Muscle of arm (tissue), 14 donors: ENCODE data around the gene LTB4R2. TPM values are rescaled to one million over a fixed set of nuclear protein-coding genes. Genes with fewer than 3 reads are reported as not detected.
A peak's percentile ranks its signal among the peaks of the same experiment; 100 is the strongest.

Experiments
- DNase-seq: peaks from one replicate; pipeline ENCODE4 v3.0.0-alpha.2; 2013
- long read RNA-seq, 11 donors: transcript quantifications; one replicate each; lab custom pipeline, GENCODE V29; 2026
- polyA plus RNA-seq, 12 donors: library from polyadenylated mRNA; unstranded; fragments of 120-200 nt; gene quantifications; one replicate each; pipeline ENCODE4 v1.2.1, GENCODE V29; 2013; ENCODE audit not compliant: insufficient read length in 12 of 12

Gene LTB4R2, protein sequence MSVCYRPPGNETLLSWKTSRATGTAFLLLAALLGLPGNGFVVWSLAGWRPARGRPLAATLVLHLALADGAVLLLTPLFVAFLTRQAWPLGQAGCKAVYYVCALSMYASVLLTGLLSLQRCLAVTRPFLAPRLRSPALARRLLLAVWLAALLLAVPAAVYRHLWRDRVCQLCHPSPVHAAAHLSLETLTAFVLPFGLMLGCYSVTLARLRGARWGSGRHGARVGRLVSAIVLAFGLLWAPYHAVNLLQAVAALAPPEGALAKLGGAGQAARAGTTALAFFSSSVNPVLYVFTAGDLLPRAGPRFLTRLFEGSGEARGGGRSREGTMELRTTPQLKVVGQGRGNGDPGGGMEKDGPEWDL
- polyA plus RNA-seq: 1 to 10 TPM in 11 of 12 donors, not detected in 1; 1.6 to 7.2 (median 2.7) TPM
- long read RNA-seq, donor 1, transcript LTB4R2-202 (1 exons, 3,092 nt): major isoform, 9 of 9 reads
- long read RNA-seq, donor 1, partial matches to known transcripts: 0 of 9 reads
- long read RNA-seq, donor 1, other reads (novel, unspliced or antisense): 0 of 9 reads
- long read RNA-seq, donor 2, partial matches to known transcripts: 0 of 4 reads
- long read RNA-seq, donor 2, other reads (novel, unspliced or antisense): 0 of 4 reads
- long read RNA-seq, donor 3: 0 reads
- long read RNA-seq, donor 4, partial matches to known transcripts: 0 of 1 reads
- long read RNA-seq, donor 4, other reads (novel, unspliced or antisense): 0 of 1 reads
- long read RNA-seq, donor 5, partial matches to known transcripts: 0 of 2 reads
- long read RNA-seq, donor 5, other reads (novel, unspliced or antisense): 0 of 2 reads
- long read RNA-seq, donor 6, partial matches to known transcripts: 0 of 4 reads
- long read RNA-seq, donor 6, other reads (novel, unspliced or antisense): 0 of 4 reads
- long read RNA-seq, donor 7, partial matches to known transcripts: 0 of 2 reads
- long read RNA-seq, donor 7, other reads (novel, unspliced or antisense): 0 of 2 reads
- long read RNA-seq, donor 8, transcript LTB4R2-202 (1 exons, 3,092 nt): major isoform, 12 of 12 reads
- long read RNA-seq, donor 8, partial matches to known transcripts: 0 of 12 reads
- long read RNA-seq, donor 8, other reads (novel, unspliced or antisense): 0 of 12 reads
- long read RNA-seq, donor 9, partial matches to known transcripts: 0 of 4 reads
- long read RNA-seq, donor 9, other reads (novel, unspliced or antisense): 0 of 4 reads
- long read RNA-seq, donor 10, transcript LTB4R2-202 (1 exons, 3,092 nt): major isoform, 10 of 10 reads
- long read RNA-seq, donor 10, partial matches to known transcripts: 0 of 10 reads
- long read RNA-seq, donor 10, other reads (novel, unspliced or antisense): 0 of 10 reads
- long read RNA-seq, donor 11, transcript LTB4R2-202 (1 exons, 3,092 nt): major isoform, 5 of 5 reads
- long read RNA-seq, donor 11, partial matches to known transcripts: 0 of 5 reads
- long read RNA-seq, donor 11, other reads (novel, unspliced or antisense): 0 of 5 reads

DNA sequence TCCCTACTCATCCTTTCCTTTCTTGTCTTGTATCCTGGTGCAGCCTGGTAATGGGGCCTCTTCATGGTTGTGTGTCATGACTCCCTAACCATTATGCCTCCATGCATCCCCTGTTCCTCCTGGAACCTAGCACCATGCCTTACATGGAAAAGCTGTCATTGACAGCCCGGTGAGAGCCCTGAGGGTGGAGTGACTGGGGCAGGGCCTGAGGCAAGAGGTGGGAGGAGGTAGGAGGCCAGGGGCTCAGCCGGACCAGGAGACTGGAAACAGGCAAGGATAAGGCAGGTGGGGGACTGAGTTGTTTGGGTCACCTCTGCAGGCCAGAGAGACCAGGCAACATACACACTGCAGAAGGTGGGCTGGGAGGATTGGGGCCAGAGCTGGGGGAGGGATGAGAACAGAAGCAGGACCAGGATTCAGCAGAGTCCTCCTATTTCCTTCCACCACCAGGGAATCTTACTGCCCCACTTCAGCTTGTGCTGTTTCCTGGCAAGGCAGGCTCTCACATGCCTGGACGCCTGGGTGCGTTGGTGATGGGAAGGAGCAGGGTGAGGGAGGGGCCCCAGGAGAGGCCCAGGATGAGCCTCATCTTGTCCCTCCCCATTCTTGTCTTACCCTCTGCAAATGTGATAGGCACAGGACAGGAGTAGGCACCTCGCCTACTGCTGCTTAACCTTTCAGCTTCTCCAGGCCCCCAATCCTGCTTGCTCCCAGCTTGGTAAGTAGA is at the start of gene LTB4R2:
LTB4R2 (plus strand) TSS at position 603 of the 727 bp plus-strand sequence. CDS start 525 bp downstream, outside the sequence.
- DNase-seq: no peak

DNA sequence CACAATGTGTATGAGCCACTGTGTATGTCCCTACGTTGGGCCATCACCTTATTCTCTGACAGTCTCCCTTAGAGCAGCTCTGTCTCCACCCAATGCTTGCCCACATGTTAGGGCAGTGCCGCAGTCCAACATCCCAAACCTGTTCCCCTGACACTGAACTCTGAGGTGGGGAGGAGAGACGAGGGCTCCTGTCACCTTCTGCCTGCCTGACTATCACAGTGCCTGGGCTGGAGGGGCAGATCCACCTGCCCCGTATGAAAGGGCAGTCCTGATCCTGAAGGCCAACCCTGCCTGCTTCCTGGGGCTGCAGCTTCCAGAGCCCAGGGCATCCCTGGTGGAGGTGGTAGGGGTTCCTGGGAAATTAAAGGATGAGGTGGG is 49.2 kb upstream of the LTB4R2 start:
- DNase-seq: no peak

DNA sequence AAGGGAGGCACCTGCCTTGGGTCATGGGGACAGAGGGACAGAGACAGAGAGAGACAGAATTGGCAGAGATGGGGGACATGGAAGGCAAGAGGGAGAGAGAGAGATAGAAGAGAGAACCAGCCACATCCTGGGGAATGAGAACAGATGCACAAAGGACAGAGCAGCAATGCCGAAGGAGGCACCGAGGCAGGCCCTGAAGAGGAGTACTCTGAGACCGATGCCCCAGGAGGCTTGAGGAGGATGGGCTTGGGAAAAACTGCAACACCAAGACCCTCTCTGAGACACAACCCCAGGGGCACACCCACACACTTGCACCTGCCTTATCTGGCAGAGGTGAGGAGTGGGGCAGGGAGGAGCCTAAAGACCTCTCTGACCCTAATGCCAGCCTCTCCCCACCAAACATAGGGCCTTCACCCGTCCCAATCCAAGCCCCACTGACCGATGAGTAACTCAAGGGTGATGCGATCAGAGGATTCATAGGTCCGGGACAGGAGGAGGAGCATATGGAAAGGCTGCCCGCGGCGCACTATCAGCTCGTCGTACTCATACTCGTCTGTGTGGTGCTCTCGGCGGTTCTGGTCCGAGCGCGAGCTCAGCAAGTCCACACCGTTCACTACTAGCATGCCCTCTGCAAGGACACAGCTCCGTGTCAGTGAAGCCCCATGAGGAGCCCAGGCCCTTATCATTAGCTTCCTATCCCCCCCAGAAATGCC is 48.5 kb upstream of the LTB4R2 start:
- no peak for DNase-seq

DNA sequence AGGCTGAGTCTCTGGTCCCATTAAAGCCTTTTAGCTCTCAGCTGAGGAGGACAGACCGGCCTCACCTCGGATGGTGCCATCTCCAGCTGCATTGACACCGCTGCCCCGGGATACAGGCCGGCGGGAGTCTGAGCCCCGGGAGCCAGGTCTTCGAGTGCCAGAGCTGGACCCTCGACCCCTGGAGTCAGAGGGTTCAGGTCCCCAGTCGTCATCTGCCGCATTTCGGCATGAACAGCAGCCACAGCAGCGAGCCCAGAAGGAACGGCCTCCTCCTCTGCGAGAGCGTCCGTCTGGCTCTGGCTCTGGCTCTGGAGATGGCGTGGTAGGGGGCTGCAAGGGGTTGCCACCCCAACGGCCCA is 48.0 kb upstream of the LTB4R2 start:
- DNase-seq: no peak

DNA sequence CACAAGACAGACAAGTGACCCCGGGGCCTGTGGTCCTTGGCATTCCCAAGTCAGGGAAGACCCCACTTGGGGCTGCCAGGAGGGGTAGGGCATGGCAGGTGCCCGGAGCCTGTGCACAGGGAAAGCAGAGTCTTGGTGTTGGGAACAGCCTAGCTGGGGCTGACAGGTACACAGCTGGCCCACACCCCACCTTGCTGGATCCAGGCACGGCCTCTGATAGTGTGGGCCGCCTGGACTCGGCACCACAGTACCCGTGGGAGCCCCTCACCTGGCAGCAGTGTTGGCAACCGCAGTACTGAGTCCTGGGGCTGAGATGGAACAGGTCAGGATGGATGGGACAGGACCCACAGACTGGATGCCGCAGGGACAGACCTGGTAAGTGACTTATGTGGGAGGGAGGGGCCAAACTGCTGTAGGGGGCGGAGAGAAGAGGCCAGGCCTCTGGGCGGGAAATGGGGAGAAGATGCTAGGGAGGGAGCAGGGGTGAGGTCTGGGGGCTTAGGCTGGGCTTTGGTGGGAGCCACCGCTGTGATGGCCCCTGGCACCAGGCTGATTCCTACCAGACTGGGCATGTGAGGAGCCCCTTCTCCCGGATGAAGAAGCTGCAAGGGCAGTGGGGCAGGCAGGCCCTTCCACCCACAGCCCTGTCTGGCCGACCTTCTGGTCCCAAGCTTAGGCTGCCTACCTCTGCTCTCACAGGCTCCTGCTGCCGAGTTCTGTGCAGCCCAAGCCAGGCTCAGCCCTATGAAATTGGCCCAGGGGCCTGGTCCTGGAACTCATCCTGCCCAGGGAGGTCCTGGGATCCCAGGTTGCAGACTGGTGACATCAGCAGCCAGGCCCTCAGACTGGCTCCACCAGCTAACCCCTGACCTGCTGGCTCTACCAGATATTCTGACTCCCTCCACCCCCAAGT is 46.9 kb upstream of the LTB4R2 start, which contains the start of gene TGM1:
TGM1 (minus strand) TSS at position 357 of the 913 bp plus-strand sequence. CDS start 825 bp downstream, outside the sequence.
- DNase-seq: no peak

DNA sequence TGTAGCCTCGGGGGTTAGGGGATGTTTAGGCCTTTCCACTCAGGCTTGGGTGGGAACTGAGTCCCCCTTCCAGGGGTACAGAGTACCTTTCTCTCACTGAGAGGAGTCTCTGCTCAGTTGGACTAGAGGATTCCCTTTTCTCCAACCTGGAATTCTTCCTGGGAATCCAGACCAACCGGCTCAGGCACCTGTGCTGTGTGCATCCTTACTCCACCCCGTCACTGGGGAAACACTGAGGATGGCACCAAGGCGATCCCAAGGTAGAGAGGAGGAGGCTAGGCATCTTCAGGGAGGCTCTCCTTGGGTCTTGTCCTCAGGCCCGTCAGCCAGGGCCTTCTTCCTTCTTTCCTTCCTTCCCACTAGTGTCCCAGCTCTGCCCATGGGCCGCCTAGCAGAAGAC is 46.1 kb upstream of the LTB4R2 start:
- no peak for DNase-seq

DNA sequence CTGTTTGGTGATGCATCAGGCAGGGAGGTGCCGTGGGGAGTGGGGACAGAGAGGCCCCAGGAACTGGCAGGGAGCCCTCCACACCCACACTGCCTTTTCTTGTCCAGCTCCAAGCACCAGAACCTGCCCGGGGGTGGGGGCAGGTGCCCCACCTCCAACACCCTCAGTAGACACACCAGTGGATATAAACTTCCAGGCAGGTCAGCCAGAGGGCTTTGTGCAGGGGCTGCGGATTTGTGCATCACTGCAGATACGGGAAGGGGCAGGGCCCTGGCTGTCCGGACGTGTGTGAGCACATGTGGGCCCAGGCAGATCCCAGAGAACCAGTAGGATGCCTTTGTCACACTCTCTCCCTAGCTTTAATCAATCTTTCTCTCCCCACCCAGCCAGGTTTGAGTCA is 45.6 kb upstream of the LTB4R2 start:
- no peak for DNase-seq

DNA sequence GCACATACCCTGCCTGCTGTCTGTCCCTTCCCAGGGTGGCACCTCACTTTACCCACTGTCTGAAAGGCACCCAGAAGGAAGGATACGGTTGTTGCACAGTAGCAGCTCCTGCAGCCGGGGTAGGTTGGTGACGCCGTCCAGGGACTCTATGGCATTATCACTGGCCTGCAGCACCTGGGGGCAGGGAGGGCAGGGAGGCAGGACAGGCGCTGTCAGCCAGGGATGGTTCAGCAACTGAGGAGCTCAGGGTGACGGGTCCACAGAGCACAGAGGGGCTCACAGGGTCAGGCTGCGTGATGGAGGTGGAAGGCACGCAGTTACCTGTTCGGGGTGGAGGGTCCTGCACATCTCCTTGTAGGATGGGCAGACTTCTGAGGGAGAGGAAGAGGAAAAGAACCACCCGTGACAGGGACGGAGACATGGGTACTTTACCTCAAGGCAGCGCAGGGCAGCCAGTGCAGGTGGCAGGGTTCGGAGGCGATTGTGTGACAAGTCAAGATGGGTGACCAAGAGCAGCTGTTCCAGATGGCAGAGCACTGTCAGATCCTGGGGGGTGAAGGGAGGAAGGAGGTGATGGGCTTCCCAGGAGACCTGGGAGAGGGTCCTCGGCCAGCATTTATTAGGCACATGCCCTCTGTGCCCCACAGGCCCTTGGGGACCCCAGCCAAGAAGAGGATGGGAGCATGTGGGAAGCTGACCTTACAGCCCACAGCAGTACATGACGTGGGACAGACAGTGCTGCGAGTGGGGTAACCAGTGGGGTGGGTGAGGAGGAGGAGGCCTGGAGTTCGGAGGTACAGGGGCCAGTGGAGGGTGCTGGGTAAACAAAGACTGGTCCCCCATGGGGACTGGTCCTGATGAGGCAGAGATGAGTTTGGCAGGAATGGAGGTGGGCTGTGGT is 43.3 kb upstream of the LTB4R2 start:
- no peak for DNase-seq

DNA sequence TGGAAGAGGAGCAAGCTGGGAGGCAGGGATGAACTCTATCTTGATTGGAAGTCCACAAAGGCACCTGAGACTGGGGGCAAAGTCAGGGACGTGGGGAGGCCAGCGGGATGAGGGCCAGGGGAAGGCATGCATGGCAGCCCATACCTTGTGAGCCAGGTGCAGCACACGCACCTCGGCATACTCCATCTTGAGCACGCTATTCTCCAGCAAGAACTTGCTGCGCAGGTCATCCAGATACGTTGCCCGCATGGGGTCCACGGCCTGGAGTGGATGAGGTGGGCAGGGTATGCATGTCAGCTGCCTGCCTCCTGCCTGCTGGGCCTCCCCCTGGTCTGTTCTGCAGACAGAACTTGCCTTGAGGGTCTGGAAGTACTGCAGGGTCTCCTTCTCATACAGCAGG is 42.4 kb upstream of the LTB4R2 start:
- no peak for DNase-seq

DNA sequence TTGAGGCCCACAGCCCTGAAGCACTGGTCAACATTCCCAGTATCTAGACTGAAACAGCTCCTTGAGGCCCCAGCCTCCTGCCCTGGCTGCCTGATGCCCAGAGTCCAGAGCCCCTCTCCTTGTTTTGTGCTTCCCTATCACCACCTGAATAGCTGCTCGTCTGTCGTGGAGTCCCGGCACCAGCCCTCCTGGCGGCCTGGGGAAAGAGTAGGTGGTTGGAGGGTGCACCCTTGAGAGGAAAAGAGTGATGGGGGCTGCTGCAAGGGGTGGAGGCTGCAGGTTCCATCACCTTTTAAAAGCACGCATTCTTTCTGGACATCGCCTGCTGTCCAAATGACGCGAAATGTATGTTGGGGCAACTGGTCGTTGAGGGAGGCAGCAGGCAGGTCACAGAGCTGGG is 41.7 kb upstream of the LTB4R2 start:
- no peak for DNase-seq

DNA sequence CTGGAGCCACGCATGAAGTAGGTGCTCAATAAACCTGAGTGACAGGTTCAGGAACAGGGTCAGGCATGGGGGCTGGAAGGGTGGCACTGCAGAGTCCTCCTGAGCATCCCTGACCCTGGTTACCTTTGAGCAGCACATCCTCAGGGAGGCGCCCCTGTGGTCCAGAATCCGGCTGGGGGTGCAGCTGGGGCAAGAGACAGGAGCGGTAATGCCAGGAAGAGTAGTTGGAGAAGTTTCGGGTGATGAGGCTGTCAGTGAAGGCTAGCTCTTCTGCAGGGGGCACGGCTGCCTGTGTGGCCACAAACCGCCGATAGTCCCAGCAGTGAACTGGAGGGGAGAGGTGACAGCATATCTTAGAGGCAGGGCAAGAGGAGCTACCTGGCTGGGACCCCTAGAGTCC is 40.6 kb upstream of the LTB4R2 start:
- no peak for DNase-seq

DNA sequence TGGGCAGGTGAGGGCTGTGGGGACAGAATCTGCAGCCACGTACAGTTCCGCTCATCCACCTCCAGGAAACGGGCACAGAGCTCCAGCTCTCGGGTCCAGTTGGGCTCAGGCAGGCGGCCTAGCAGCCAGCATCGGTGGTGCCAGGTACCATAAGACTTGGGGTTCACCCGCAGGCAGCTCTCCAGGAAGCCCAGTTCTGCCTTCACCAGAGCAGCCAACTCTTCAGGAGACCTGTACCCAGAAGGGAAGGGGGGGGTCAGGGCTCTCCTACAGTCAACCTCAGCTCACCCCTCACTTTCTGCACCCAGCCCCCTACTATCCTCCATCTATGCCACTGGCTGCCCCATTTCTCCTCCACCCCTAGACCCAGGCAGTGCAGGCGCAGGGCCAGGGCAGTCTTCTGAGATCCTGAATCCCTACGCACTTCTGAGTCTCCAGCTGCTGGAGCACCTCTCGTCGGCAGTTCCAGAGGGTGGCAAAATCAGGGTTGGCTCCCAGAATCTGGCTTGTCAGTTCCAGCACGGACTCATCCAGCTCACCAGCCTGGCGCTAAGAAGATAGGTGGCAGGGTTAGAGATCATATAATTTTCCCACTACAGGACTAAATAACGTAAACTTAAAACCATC is 39.9 kb upstream of the LTB4R2 start:
- DNase-seq: no peak

DNA sequence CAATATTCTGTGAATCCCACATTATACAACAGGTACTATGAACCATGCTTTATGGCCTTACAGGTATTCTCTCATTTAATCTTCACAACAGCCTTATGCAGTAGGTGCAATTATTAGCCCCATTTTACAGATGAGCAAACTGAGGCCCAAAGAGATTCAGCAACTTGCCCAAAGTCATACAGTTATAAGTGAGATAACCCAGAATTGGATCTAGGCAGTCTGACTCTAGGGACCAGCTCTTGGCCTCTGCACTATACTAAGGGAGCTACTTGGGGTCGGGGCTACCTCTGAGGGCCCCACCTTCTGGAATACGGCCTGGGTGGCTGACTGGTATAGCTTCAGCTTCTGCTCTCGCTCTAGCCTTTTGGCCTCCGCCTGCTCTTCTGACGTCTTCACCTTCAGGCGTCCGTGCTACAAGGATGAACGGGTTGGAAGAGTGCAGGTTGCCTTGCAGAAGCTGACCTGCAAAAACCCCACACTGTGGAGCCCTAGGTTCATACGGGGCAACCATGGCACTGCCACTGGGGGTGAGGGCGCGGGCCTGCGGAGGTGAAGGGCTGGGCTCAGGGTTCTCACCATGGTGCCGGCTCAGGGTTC is 39.3 kb upstream of the LTB4R2 start:
- no peak for DNase-seq

DNA sequence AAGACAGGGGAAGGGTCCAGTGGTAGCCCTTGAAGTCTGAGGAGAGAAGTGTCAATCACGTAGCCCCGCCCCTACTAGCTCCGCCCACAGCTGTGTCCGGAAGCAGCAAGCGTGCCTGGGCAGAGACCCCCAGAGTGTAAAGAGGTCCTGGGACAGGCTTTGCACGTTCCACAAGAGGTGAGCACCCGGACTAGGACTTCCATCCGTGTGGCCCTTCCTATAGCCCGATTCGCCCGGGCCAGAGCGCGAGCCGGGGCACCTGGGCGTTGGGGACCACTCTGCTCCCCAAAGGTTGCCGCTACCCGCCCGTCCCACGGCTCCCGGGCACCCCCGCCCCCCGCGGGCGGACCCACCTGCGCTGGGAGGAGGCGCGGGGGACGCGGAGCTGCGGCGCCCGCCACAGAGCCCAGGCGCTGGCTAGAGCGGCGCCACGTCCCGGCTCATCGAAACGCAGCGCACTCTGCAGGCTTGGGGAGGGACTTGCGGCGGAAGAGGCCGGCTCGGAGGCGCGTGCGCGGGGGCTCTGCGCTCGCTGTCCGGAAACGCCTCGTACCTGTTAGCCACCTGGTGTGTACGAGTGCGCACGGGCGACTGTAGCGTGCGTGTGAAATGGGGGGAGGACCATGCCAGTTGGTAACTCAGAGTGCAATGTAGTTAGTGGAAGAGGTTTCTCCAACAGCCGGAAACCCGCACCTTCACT is 38.7 kb upstream of the LTB4R2 start, which contains the start of gene RABGGTA:
RABGGTA (minus strand) TSS at position 464 of the 700 bp plus-strand sequence. CDS start 482 bp downstream, outside the sequence.
- DNase-seq: peak; percentile 89

DNA sequence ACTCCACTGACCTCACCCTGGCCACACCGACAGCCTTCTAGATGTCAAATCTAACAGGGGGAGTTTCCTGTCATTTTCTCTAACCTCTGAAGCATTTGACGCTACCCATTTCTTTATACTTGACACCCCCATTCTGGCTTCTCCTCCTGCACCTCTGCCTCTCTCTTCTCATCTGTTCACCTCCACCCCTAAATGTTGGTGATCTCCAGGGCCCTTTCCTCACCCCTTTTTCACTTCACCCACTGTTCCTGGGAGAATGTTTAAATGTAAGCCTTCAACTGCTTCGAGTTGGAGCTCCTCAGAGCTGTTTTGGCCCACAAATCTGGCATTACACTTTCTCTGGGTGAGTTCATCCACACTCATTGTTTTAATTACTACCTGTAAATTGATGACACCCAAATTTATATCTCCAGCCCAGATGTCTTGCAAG is 38.1 kb upstream of the LTB4R2 start:
- no peak for DNase-seq

DNA sequence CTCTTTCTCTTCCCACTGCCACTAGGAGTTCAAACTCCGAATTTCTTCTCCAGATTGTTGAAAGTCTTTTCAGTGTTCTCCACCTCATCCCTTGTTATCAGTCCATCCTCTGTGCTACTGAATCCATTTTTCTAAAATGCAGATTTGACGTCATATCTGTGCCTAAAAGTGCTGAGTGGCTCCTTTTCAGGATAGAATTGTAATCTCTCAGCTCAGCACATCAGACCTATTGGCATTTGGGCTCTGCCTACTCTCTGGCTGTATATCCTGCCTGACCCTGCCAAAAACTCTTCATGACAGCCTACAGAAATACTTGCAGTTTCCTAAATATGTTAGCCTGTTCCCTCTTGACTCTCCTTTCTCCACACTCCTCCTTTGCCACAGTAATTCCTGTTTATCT is 37.5 kb upstream of the LTB4R2 start:
- DNase-seq: no peak
